Immature natural killer cell (primary cell): ENCODE measurements around the gene AGBL1. TPM values are rescaled to one million over a fixed set of nuclear protein-coding genes. Genes with fewer than 3 reads are reported as not detected.

Experiments used
- DNase-seq, 3 donors: peaks; one replicate each; pipeline ENCODE4 v3.0.0; 2022; ENCODE audit warnings: mixed read lengths in 1 of 3
- H3K27ac Mint-ChIP-seq, 6 donors: one replicate each; pipeline ENCODE4 v1.8.0; 2020; ENCODE audit warnings: mixed read lengths in 6 of 6, mild to moderate bottlenecking in 5 of 6, inconsistent platforms in 4 of 6, moderate library complexity in 3 of 6
- H3K27me3 Mint-ChIP-seq, 3 donors: one replicate each; pipeline ENCODE4 v1.8.0; 2020 to 2021; ENCODE audit warnings: low read depth in 3 of 3, mild to moderate bottlenecking in 3 of 3, mixed read lengths in 3 of 3, moderate library complexity in 3 of 3, inconsistent platforms in 1 of 3
- H3K36me3 Mint-ChIP-seq, 3 donors: one replicate each; pipeline ENCODE4 v1.8.0; 2020; ENCODE audit warnings: mixed read lengths in 3 of 3, inconsistent platforms in 2 of 3, mild to moderate bottlenecking in 2 of 3
- H3K4me1 Mint-ChIP-seq, 2 donors: one replicate each; pipeline ENCODE4 v1.8.0; 2020; ENCODE audit warnings: inconsistent platforms in 2 of 2, mild to moderate bottlenecking in 2 of 2, mixed read lengths in 2 of 2, moderate library complexity in 1 of 2
- H3K4me3 Mint-ChIP-seq, 5 donors: one replicate each; pipeline ENCODE4 v1.8.0; 2020; ENCODE audit warnings: mild to moderate bottlenecking in 5 of 5, mixed read lengths in 5 of 5, inconsistent platforms in 3 of 5, moderate library complexity in 3 of 5
- H3K9me3 Mint-ChIP-seq, 6 donors: one replicate each; pipeline ENCODE4 v1.8.0; 2020; ENCODE audit warnings: mild to moderate bottlenecking in 6 of 6, mixed read lengths in 6 of 6, inconsistent platforms in 4 of 6, moderate library complexity in 3 of 6
- polyA plus RNA-seq, 3 donors: library from polyadenylated mRNA; unstranded; fragments of 300-500 nt; fragmentation: Illumina TruSeq; gene quantifications; one replicate each; pipeline ENCODE4 v1.2.3, GENCODE V29; 2021

AGBL1 gene
- polyA plus RNA-seq, 3 donors from 2014 or later, result not detected

- peaks cover 0 to 5% (median 0%) of the 10 kb centered on the region in 6 donors for H3K9me3 Mint-ChIP-seq
- H3K27ac Mint-ChIP-seq, result no peak overlapping the region
- H3K4me3 Mint-ChIP-seq, result no peak overlapping the region
- peaks cover 0 to 4% (median 2%) of the 10 kb centered on the region in 3 donors for H3K27me3 Mint-ChIP-seq
- no peak for DNase-seq
- no peaks in the 10 kb centered on the region for H3K36me3 Mint-ChIP-seq
- no peaks in the 10 kb centered on the region for H3K4me1 Mint-ChIP-seq
These were observed 269.9 kb downstream of the AGBL1 start for GRCh38 chr15:86349565-86349964.

GRCh38 chr15:86353213-86353612 is 273.5 kb downstream of the AGBL1 start:
- Mint-ChIP-seq H3K27ac (no peak overlapping the region), H3K4me3 (no peak overlapping the region), H3K36me3 (no peaks in the 10 kb centered on the region), H3K27me3 (peaks cover 0 to 2% (median 0%) of the 10 kb centered on the region in 3 donors), H3K9me3 (peaks cover 0 to 4% (median 1%) of the 10 kb centered on the region in 6 donors), H3K4me1 (no peaks in the 10 kb centered on the region)
- DNase-seq, result no peak

- DNase-seq, result no peak
- Mint-ChIP-seq H3K4me3 (no peak overlapping the region), H3K4me1 (no peaks in the 10 kb centered on the region), H3K27me3 (peaks cover 0 to 2% (median 0%) of the 10 kb centered on the region in 3 donors), H3K27ac (no peak overlapping the region), H3K36me3 (no peaks in the 10 kb centered on the region), H3K9me3 (peaks cover 0 to 4% (median 1%) of the 10 kb centered on the region in 6 donors)
These were observed 275.7 kb downstream of the AGBL1 start for GRCh38 chr15:86355361-86355760.

GRCh38 chr15:86355801-86356200 is 276.1 kb downstream of the AGBL1 start:
- no peak overlapping the region for H3K27ac Mint-ChIP-seq

GRCh38 chr15:86362555-86362954 is 282.9 kb downstream of the AGBL1 start:
- Mint-ChIP-seq H3K27me3 (peaks cover 0 to 5% (median 1%) of the 10 kb centered on the region in 3 donors), H3K4me1 (no peaks in the 10 kb centered on the region), H3K4me3 (no peak overlapping the region), H3K27ac (no peak overlapping the region), H3K9me3 (peaks cover 0 to 12% (median 3%) of the 10 kb centered on the region in 6 donors), H3K36me3 (no peaks in the 10 kb centered on the region)
- no peak for DNase-seq

More at GRCh38 chr15:86355801-86356200, 276.1 kb downstream of the AGBL1 start:
- H3K4me1 Mint-ChIP-seq, result no peaks in the 10 kb centered on the region
- H3K27me3 Mint-ChIP-seq, result no peaks in the 10 kb centered on the region
- H3K9me3 Mint-ChIP-seq, result peaks cover 0 to 4% (median 1%) of the 10 kb centered on the region in 6 donors
- no peaks in the 10 kb centered on the region for H3K36me3 Mint-ChIP-seq
- no peak for DNase-seq
- H3K4me3 Mint-ChIP-seq, result no peak overlapping the region

GRCh38 chr15:86373147-86373546 is 293.5 kb downstream of the AGBL1 start:
- H3K4me1 Mint-ChIP-seq, result no peaks in the 10 kb centered on the region
- no peak overlapping the region for H3K27ac Mint-ChIP-seq
- H3K4me3 Mint-ChIP-seq, result no peak overlapping the region
- H3K36me3 Mint-ChIP-seq, result no peaks in the 10 kb centered on the region
- H3K9me3 Mint-ChIP-seq, result peaks cover 0 to 3% (median 0%) of the 10 kb centered on the region in 6 donors
- peaks cover 0 to 6% (median 5%) of the 10 kb centered on the region in 3 donors for H3K27me3 Mint-ChIP-seq
- no peak for DNase-seq

GRCh38 chr15:86375733-86376280 is 296.1 kb downstream of the AGBL1 start:
- H3K4me1 Mint-ChIP-seq, result no peaks in the 10 kb centered on the region
- no peak overlapping the region for H3K27ac Mint-ChIP-seq
- no peaks in the 10 kb centered on the region for H3K36me3 Mint-ChIP-seq
- no peak for DNase-seq
- peaks cover 0 to 5% (median 4%) of the 10 kb centered on the region in 3 donors for H3K27me3 Mint-ChIP-seq
- H3K4me3 Mint-ChIP-seq, result no peak overlapping the region
- peaks cover 0 to 2% (median 0%) of the 10 kb centered on the region in 6 donors for H3K9me3 Mint-ChIP-seq

GRCh38 chr15:86377914-86378313 is 298.2 kb downstream of the AGBL1 start:
- Mint-ChIP-seq H3K4me3 (no peak overlapping the region), H3K9me3 (no peaks in the 10 kb centered on the region), H3K36me3 (no peaks in the 10 kb centered on the region), H3K27me3 (peaks cover 0 to 4% (median 3%) of the 10 kb centered on the region in 3 donors), H3K4me1 (no peaks in the 10 kb centered on the region), H3K27ac (no peak overlapping the region)
- DNase-seq, result no peak

GRCh38 chr15:86382341-86382740 is 302.7 kb downstream of the AGBL1 start:
- H3K4me1 Mint-ChIP-seq, result no peaks in the 10 kb centered on the region
- no peak for DNase-seq
- no peak overlapping the region for H3K4me3 Mint-ChIP-seq
- peaks cover 0 to 1% (median 0%) of the 10 kb centered on the region in 6 donors for H3K9me3 Mint-ChIP-seq
- no peak overlapping the region for H3K27ac Mint-ChIP-seq
- H3K36me3 Mint-ChIP-seq, result no peaks in the 10 kb centered on the region
- peaks cover 0 to 5% (median 5%) of the 10 kb centered on the region in 3 donors for H3K27me3 Mint-ChIP-seq

GRCh38 chr15:86383611-86384010 is 303.9 kb downstream of the AGBL1 start:
- DNase-seq, result no peak
- Mint-ChIP-seq H3K27me3 (peaks cover 5 to 8% (median 6%) of the 10 kb centered on the region in 3 donors), H3K4me3 (no peak overlapping the region), H3K4me1 (no peaks in the 10 kb centered on the region), H3K27ac (no peak overlapping the region), H3K9me3 (peaks cover 0 to 1% (median 0%) of the 10 kb centered on the region in 6 donors), H3K36me3 (no peaks in the 10 kb centered on the region)

GRCh38 chr15:86384186-86384585 is 304.5 kb downstream of the AGBL1 start:
- H3K4me1 Mint-ChIP-seq, result no peaks in the 10 kb centered on the region
- no peak overlapping the region for H3K4me3 Mint-ChIP-seq
- peaks cover 5 to 8% (median 6%) of the 10 kb centered on the region in 3 donors for H3K27me3 Mint-ChIP-seq
- no peak overlapping the region for H3K27ac Mint-ChIP-seq
- H3K9me3 Mint-ChIP-seq, result peaks cover 0 to 1% (median 0%) of the 10 kb centered on the region in 6 donors
- no peaks in the 10 kb centered on the region for H3K36me3 Mint-ChIP-seq
- no peak for DNase-seq

GRCh38 chr15:86392296-86392695 is 312.6 kb downstream of the AGBL1 start:
- no peak for DNase-seq
- Mint-ChIP-seq H3K4me1 (no peaks in the 10 kb centered on the region), H3K9me3 (no peaks in the 10 kb centered on the region), H3K27me3 (peaks cover 1 to 6% (median 6%) of the 10 kb centered on the region in 3 donors), H3K4me3 (no peak overlapping the region), H3K27ac (no peak overlapping the region), H3K36me3 (no peaks in the 10 kb centered on the region)

- Mint-ChIP-seq H3K9me3 (no peaks in the 10 kb centered on the region), H3K27ac (no peak overlapping the region), H3K36me3 (no peaks in the 10 kb centered on the region), H3K4me1 (no peaks in the 10 kb centered on the region), H3K4me3 (no peak overlapping the region), H3K27me3 (peaks cover 1 to 4% (median 4%) of the 10 kb centered on the region in 3 donors)
- no peak for DNase-seq
These were observed 313.2 kb downstream of the AGBL1 start for GRCh38 chr15:86392874-86393273.

- Mint-ChIP-seq H3K4me1 (no peaks in the 10 kb centered on the region), H3K9me3 (no peaks in the 10 kb centered on the region), H3K27me3 (peaks cover 0 to 2% (median 1%) of the 10 kb centered on the region in 3 donors), H3K27ac (no peak overlapping the region), H3K36me3 (no peaks in the 10 kb centered on the region), H3K4me3 (no peak overlapping the region)
- no peak for DNase-seq
These were observed 315.2 kb downstream of the AGBL1 start for GRCh38 chr15:86394866-86395265.
